Fibroblast of skin of right biceps (primary cell): ENCODE measurements around the gene QARS1.
A peak's percentile ranks its signal among the peaks of the same experiment; 100 is the strongest.

Source experiments
- DNase-seq: peaks from one replicate; pipeline ENCODE4 v3.0.0-alpha.2; 2013

Gene QARS1

GRCh38 chr3:49104427-49105291 is at the start of gene QARS1:
QARS1 (minus strand) TSS chr3:49104757; CDS start chr3:49104733, 24 bp downstream.
- DNase-seq = peak; percentile 94

GRCh38 chr3:49153349-49153912 is 48.9 kb upstream of the QARS1 start:
- no peak for DNase-seq

GRCh38 chr3:49151610-49152009 is 47.1 kb upstream of the QARS1 start:
- no peak for DNase-seq

GRCh38 chr3:49148159-49148558 is 43.6 kb upstream of the QARS1 start:
- DNase-seq = no peak

GRCh38 chr3:49140080-49140479 is 35.5 kb upstream of the QARS1 start:
- no peak for DNase-seq

- no peak for DNase-seq
Measured at GRCh38 chr3:49135499-49135898, 30.9 kb upstream of the QARS1 start.

- DNase-seq = no peak
Measured at GRCh38 chr3:49134471-49135265, 30.1 kb upstream of the QARS1 start.

- DNase-seq = peak; percentile 93
Measured at GRCh38 chr3:49133226-49133951, 28.8 kb upstream of the QARS1 start.

GRCh38 chr3:49132437-49133225 is 28.1 kb upstream of the QARS1 start, which contains the start of gene LAMB2:
LAMB2 (minus strand) TSS chr3:49133050; CDS start chr3:49132867, 183 bp downstream.
- DNase-seq = peak; percentile 82

- no peak for DNase-seq
Measured at GRCh38 chr3:49132073-49132436, 27.5 kb upstream of the QARS1 start.

GRCh38 chr3:49131576-49131975 is 27.0 kb upstream of the QARS1 start:
- DNase-seq = no peak

GRCh38 chr3:49131040-49131439 is 26.5 kb upstream of the QARS1 start:
- DNase-seq = no peak

GRCh38 chr3:49124991-49125670 is 20.6 kb upstream of the QARS1 start:
- no peak for DNase-seq

GRCh38 chr3:49124203-49124602 is 19.6 kb upstream of the QARS1 start:
- DNase-seq = no peak

GRCh38 chr3:49123687-49124086 is 19.1 kb upstream of the QARS1 start:
- no peak for DNase-seq

GRCh38 chr3:49122886-49123545 is 18.5 kb upstream of the QARS1 start:
- DNase-seq = no peak

- DNase-seq = no peak
Measured at GRCh38 chr3:49122451-49122850, 17.9 kb upstream of the QARS1 start.

- no peak for DNase-seq
Measured at GRCh38 chr3:49122022-49122421, 17.5 kb upstream of the QARS1 start.

GRCh38 chr3:49121132-49121736 is 16.7 kb upstream of the QARS1 start:
- DNase-seq = no peak

- peak; percentile 93 for DNase-seq
Measured at GRCh38 chr3:49120438-49121131, 16.0 kb upstream of the QARS1 start, which contains the start of gene USP19. USP19 (minus strand) TSS chr3:49120823; CDS start chr3:49119145, 1,678 bp downstream.
